K562 (cell line): ENCODE measurements around the gene SLC24A2. TPM values are rescaled to one million over a fixed set of nuclear protein-coding genes. Genes with fewer than 3 reads are reported as not detected.

ENCODE experiments used
- ATAC-seq: fragments of 200-7000 bp; cut with Tn5 transposase; 3 replicates; pipeline ENCODE4 v1.9.1; 2020; ENCODE audit warnings: moderate library complexity
- BruUV-seq: library from RNA; stranded (reverse); fragments of 400-500 nt; replicated peaks from 2 replicates; lab custom pipeline; 2021; lab: Mats Ljungman, UMichigan
- CTCF ChIA-PET: fragments of 300-600 bp; formaldehyde crosslinking; extraction: SDS; loops from one replicate; lab custom pipeline; 2021; ENCODE audit warnings: low intra/inter-chr PET ratio; lab: Yijun Ruan, JAX
- POLR2A ChIA-PET: fragments of 300-600, 350-650 bp; sonication (Branson Sonifier 250); formaldehyde crosslinking; extraction: SDS; loops from one replicate; lab custom pipeline; 2021; ENCODE audit warnings: antibody characterized with exemption, inconsistent platforms; lab: Yijun Ruan, JAX
- DNase-seq, 4 experiments: peaks; one replicate each; pipeline versions ENCODE4 v3.0.0 to v3.0.0-alpha.2; 2011 to 2018; ENCODE audit warnings: low spot score in 3 of 4, mixed read lengths in 3 of 4; ENCODE audit errors: extremely low read depth in 1 of 4
- FAIRE-seq: peaks from 2 replicates; lab custom pipeline; 2011; peaks lifted over from hg19 to GRCh38; lab: Jason Lieb, UNC
- H2AFZ ChIP-seq: 2 replicates; pipeline ENCODE4 v1.6.0; 2011; ENCODE audit warnings: low read depth, low read length, control low read depth, inconsistent platforms
- H3K27ac ChIP-seq: fragments of 200-600 bp; 3 replicates; pipeline ENCODE4 v1.8.0; 2011; ENCODE audit warnings: low read depth, mild to moderate bottlenecking, control low read depth, inconsistent platforms, low read length, moderate library complexity, mixed read lengths; ENCODE audit errors: extremely low read depth
- H3K27me3 ChIP-seq, 2 experiments: fragments of 300-600 bp in 1 of 2; 2 replicates in 1 of 2; 3 replicates in 1 of 2; pipeline versions ENCODE4 v1.6.0 to v1.8.0; 2011; ENCODE audit warnings: inconsistent platforms in 2 of 2, low read length in 2 of 2, mild to moderate bottlenecking in 1 of 2, mixed read lengths in 1 of 2, moderate library complexity in 1 of 2; ENCODE audit not compliant: control insufficient read depth in 2 of 2, insufficient read depth in 2 of 2
- H3K36me3 ChIP-seq: fragments of 300-600 bp; 3 replicates; pipeline ENCODE4 v1.8.0; 2011; ENCODE audit warnings: mild to moderate bottlenecking, low read length, inconsistent platforms; ENCODE audit not compliant: control insufficient read depth, insufficient read depth
- H3K4me1 ChIP-seq, 2 experiments: fragments of 200-600 bp in 1 of 2; replicated peaks in 1 of 2; 2 replicates in 1 of 2; 3 replicates in 1 of 2; pipeline versions ENCODE4 v1.5.1 to v1.8.0; 2011; ENCODE audit warnings: inconsistent platforms in 2 of 2, low read length in 2 of 2, mild to moderate bottlenecking in 1 of 2, mixed read lengths in 1 of 2, moderate library complexity in 1 of 2; ENCODE audit not compliant: control insufficient read depth in 2 of 2, insufficient read depth in 2 of 2
- H3K4me2 ChIP-seq: 2 replicates; pipeline ENCODE4 v1.6.1; 2011; ENCODE audit warnings: low read length, control low read depth, inconsistent platforms, mixed read lengths; ENCODE audit not compliant: insufficient read depth
- H3K4me3 ChIP-seq: fragments of 200-600 bp; sonication (generic), shearing (Covaris generic); 2 replicates; pipeline ENCODE4 v1.5.1; 2016; ENCODE audit warnings: control low read depth, inconsistent platforms
- H3K79me2 ChIP-seq: fragments of 200-600 bp; 3 replicates; pipeline ENCODE4 v1.8.0; 2011; ENCODE audit warnings: low read length, inconsistent platforms; ENCODE audit not compliant: control insufficient read depth, insufficient read depth
- H3K9ac ChIP-seq, 2 experiments: 2 replicates each; pipeline versions ENCODE4 v1.6.0 to v1.6.1; 2011; ENCODE audit warnings: low read depth in 2 of 2, low read length in 2 of 2, control low read depth in 1 of 2, inconsistent platforms in 1 of 2, mild to moderate bottlenecking in 1 of 2, mixed read lengths in 1 of 2; ENCODE audit not compliant: insufficient read depth in 1 of 2
- H3K9me1 ChIP-seq: one replicate; pipeline ENCODE4 v1.6.0; 2011; ENCODE audit warnings: inconsistent platforms, mild to moderate bottlenecking, low read length, moderate library complexity; ENCODE audit not compliant: control insufficient read depth, insufficient read depth
- H3K9me3 ChIP-seq: replicated peaks from 2 replicates; pipeline ENCODE4 v1.5.1; 2011; ENCODE audit warnings: low read depth, low read length, inconsistent platforms; ENCODE audit not compliant: control insufficient read depth, insufficient read depth
- H4K20me1 ChIP-seq: replicated peaks from 2 replicates; pipeline ENCODE4 v1.6.1; 2011; ENCODE audit warnings: low read length, inconsistent platforms, mixed read lengths; ENCODE audit not compliant: control insufficient read depth, insufficient read depth
- NFIX ChIP-seq: fragments of 250-450 bp; sonication (Bioruptor Pico); IDR thresholded peaks from 2 replicates; pipeline ENCODE4 v1.4.0; 2020; ENCODE audit warnings: low read depth, mild to moderate bottlenecking, moderate library complexity
- RBM17 ChIP-seq: fragments of 200-400 bp; formaldehyde crosslinking; IDR thresholded peaks from 2 replicates; pipeline ENCODE4 v1.6.1; 2017; ENCODE audit warnings: low read depth, mild to moderate bottlenecking, low read length, borderline replicate concordance
- RFX1 ChIP-seq: fragments of 450-650 bp; IDR thresholded peaks from 2 replicates; pipeline ENCODE4 v1.6.1; 2016; ENCODE audit warnings: mild to moderate bottlenecking, moderate library complexity
- ZNF133 ChIP-seq: fragments of 250-450 bp; sonication (Bioruptor Pico); IDR thresholded peaks from 2 replicates; pipeline ENCODE4 v1.4.0; 2020; ENCODE audit warnings: mild to moderate bottlenecking
- ZNF143 ChIP-seq: sonication (generic); formaldehyde crosslinking; IDR thresholded peaks from 2 replicates; pipeline ENCODE4 v1.9.0; 2022; ENCODE audit warnings: mild to moderate bottlenecking, missing genetic modification reagents
- ZNF280B ChIP-seq: fragments of 250-450 bp; sonication (Bioruptor Pico); IDR thresholded peaks from 2 replicates; pipeline ENCODE4 v1.5.1; 2021; ENCODE audit warnings: mild to moderate bottlenecking
- WGBS: fragments of 100-300 bp; shearing (Covaris generic); methylation state at CpG from one replicate; pipeline ENCODE4 v1.1.6; 2016; ENCODE audit warnings: low coverage, mixed read lengths; ENCODE audit not compliant: insufficient coverage; ENCODE audit errors: missing lambda C conversion rate; 5-methylcytosine and 5-hydroxymethylcytosine counted together
- in situ Hi-C: fragments of 300-500 bp; cut with MboI; formaldehyde crosslinking; loops from 4 replicates; pipeline ENCODE4 v1.15.0; 2018; ENCODE audit warnings: inconsistent platforms, mixed read lengths
- intact Hi-C: fragments of 100-400 bp; cut with micrococcal nuclease; formaldehyde crosslinking; loops from 2 replicates; pipeline ENCODE4 v1.14.2; 2022
- polyA plus RNA-seq, 8 experiments: library from polyadenylated mRNA; depleted of rRNA in 4 of 8; stranded (reverse) in 5 of 8; unstranded in 3 of 8; fragments of >200 nt; fragmentation: Nextera tagmentation in 2 of 8; fragmentation: Illumina TruSeq in 1 of 8; extraction: Ambion mirVana in 2 of 8; extraction: Trizol in 1 of 8; gene quantifications; 2 replicates each; pipeline versions ENCODE4 v1.2.1 to v1.2.3, GENCODE V29; 2011 to 2014; ENCODE audit warnings: inconsistent platforms in 1 of 8, missing spikeins in 1 of 8
- total RNA-seq, 7 experiments: library from RNA; depleted of rRNA in 6 of 7; stranded (reverse); fragments of >200 nt in 6 of 7; fragmentation: Illumina TruSeq in 2 of 7; extraction: Trizol in 2 of 7; gene quantifications; 2 replicates each; pipeline versions ENCODE4 v1.2.1 to v1.2.3, GENCODE V29; 2011 to 2021; ENCODE audit warnings: low replicate concordance in 1 of 7

SLC24A2 gene
- total and polyA plus RNA-seq, 9 of the 15 experiments (the other 6 are each of a cell fraction or from before 2014, with no cell fraction given) = 0.04 to 0.40 (median 0.09) TPM

- H3K36me3 ChIP-seq = no peaks in the 10 kb centered on the region
- intact Hi-C loops = no loop called here
- H3K27ac ChIP-seq = no peak overlapping the region
- H4K20me1 ChIP-seq = no peaks in the 10 kb centered on the region
- FAIRE-seq (no peak), ATAC-seq (no peak), DNase-seq (no peak)
- H3K9me3 ChIP-seq = no peaks in the 10 kb centered on the region
- H2AFZ ChIP-seq = no peak overlapping the region
- CTCF ChIA-PET = no interaction called here
- no peak for TF ChIP-seq NFIX
- peak; percentile 30; the same call in 1 of the 2 replicates for TF ChIP-seq RFX1
- TF ChIP-seq RBM17 = no peak
- TF ChIP-seq ZNF143 (CRISPR knock-in tag) = no peak
- no peak for TF ChIP-seq ZNF133
- TF ChIP-seq ZNF280B = no peak
- in situ Hi-C loops = no loop called here
- H3K9ac ChIP-seq = no peak overlapping the region
- POLR2A ChIA-PET = interaction anchor here (0.6 kb wide), 1 partner anchor 750 kb away, joined by 3 read pairs; no protein-coding TSS in a partner anchor
- no TSS peak for BruUV-seq
- no peak overlapping the region for H3K4me2 ChIP-seq
- no peaks in the 10 kb centered on the region for H3K9me1 ChIP-seq
- 21% methylated on average over 2 of the region's 2 CpGs for WGBS
- no peaks in the 10 kb centered on the region for H3K27me3 ChIP-seq
- no peaks in the 10 kb centered on the region for H3K79me2 ChIP-seq
- no peaks in the 10 kb centered on the region for H3K4me1 ChIP-seq
- no peak overlapping the region for H3K4me3 ChIP-seq
Measured at GRCh38 chr9:19781240-19781639, 7.6 kb downstream of the SLC24A2 start.
